K562 (cell line): Measurements from ENCODE around the gene ZNF620. TPM values are rescaled to one million over a fixed set of nuclear protein-coding genes. Genes with fewer than 3 reads are reported as not detected.

Experiments
- ATAC-seq: fragments of 200-7000 bp; cut with Tn5 transposase; 3 replicates; pipeline ENCODE4 v1.9.1; 2020; ENCODE audit warnings: moderate library complexity
- BruUV-seq: library from RNA; stranded (reverse); fragments of 400-500 nt; replicated peaks from 2 replicates; lab custom pipeline; 2021; lab: Mats Ljungman, UMichigan
- CTCF ChIA-PET: fragments of 300-600 bp; formaldehyde crosslinking; extraction: SDS; loops from one replicate; lab custom pipeline; 2021; ENCODE audit warnings: low intra/inter-chr PET ratio; lab: Yijun Ruan, JAX
- POLR2A ChIA-PET: fragments of 300-600, 350-650 bp; sonication (Branson Sonifier 250); formaldehyde crosslinking; extraction: SDS; loops from one replicate; lab custom pipeline; 2021; ENCODE audit warnings: antibody characterized with exemption, inconsistent platforms; lab: Yijun Ruan, JAX
- DNase-seq, 4 experiments: peaks; one replicate each; pipeline versions ENCODE4 v3.0.0 to v3.0.0-alpha.2; 2011 to 2018; ENCODE audit warnings: low spot score in 3 of 4, mixed read lengths in 3 of 4; ENCODE audit errors: extremely low read depth in 1 of 4
- FAIRE-seq: peaks from 2 replicates; lab custom pipeline; 2011; peaks lifted over from hg19 to GRCh38; lab: Jason Lieb, UNC
- H2AFZ ChIP-seq: 2 replicates; pipeline ENCODE4 v1.6.0; 2011; ENCODE audit warnings: low read depth, low read length, control low read depth, inconsistent platforms
- H3K27ac ChIP-seq: fragments of 200-600 bp; 3 replicates; pipeline ENCODE4 v1.8.0; 2011; ENCODE audit warnings: low read depth, mild to moderate bottlenecking, control low read depth, inconsistent platforms, low read length, moderate library complexity, mixed read lengths; ENCODE audit errors: extremely low read depth
- H3K27me3 ChIP-seq, 2 experiments: fragments of 300-600 bp in 1 of 2; 2 replicates in 1 of 2; 3 replicates in 1 of 2; pipeline versions ENCODE4 v1.6.0 to v1.8.0; 2011; ENCODE audit warnings: inconsistent platforms in 2 of 2, low read length in 2 of 2, mild to moderate bottlenecking in 1 of 2, mixed read lengths in 1 of 2, moderate library complexity in 1 of 2; ENCODE audit not compliant: control insufficient read depth in 2 of 2, insufficient read depth in 2 of 2
- H3K36me3 ChIP-seq: fragments of 300-600 bp; 3 replicates; pipeline ENCODE4 v1.8.0; 2011; ENCODE audit warnings: mild to moderate bottlenecking, low read length, inconsistent platforms; ENCODE audit not compliant: control insufficient read depth, insufficient read depth
- H3K4me1 ChIP-seq, 2 experiments: fragments of 200-600 bp in 1 of 2; replicated peaks in 1 of 2; 2 replicates in 1 of 2; 3 replicates in 1 of 2; pipeline versions ENCODE4 v1.5.1 to v1.8.0; 2011; ENCODE audit warnings: inconsistent platforms in 2 of 2, low read length in 2 of 2, mild to moderate bottlenecking in 1 of 2, mixed read lengths in 1 of 2, moderate library complexity in 1 of 2; ENCODE audit not compliant: control insufficient read depth in 2 of 2, insufficient read depth in 2 of 2
- H3K4me2 ChIP-seq: 2 replicates; pipeline ENCODE4 v1.6.1; 2011; ENCODE audit warnings: low read length, control low read depth, inconsistent platforms, mixed read lengths; ENCODE audit not compliant: insufficient read depth
- H3K4me3 ChIP-seq: fragments of 200-600 bp; sonication (generic), shearing (Covaris generic); 2 replicates; pipeline ENCODE4 v1.5.1; 2016; ENCODE audit warnings: control low read depth, inconsistent platforms
- H3K79me2 ChIP-seq: fragments of 200-600 bp; 3 replicates; pipeline ENCODE4 v1.8.0; 2011; ENCODE audit warnings: low read length, inconsistent platforms; ENCODE audit not compliant: control insufficient read depth, insufficient read depth
- H3K9ac ChIP-seq, 2 experiments: 2 replicates each; pipeline versions ENCODE4 v1.6.0 to v1.6.1; 2011; ENCODE audit warnings: low read depth in 2 of 2, low read length in 2 of 2, control low read depth in 1 of 2, inconsistent platforms in 1 of 2, mild to moderate bottlenecking in 1 of 2, mixed read lengths in 1 of 2; ENCODE audit not compliant: insufficient read depth in 1 of 2
- H3K9me1 ChIP-seq: one replicate; pipeline ENCODE4 v1.6.0; 2011; ENCODE audit warnings: inconsistent platforms, mild to moderate bottlenecking, low read length, moderate library complexity; ENCODE audit not compliant: control insufficient read depth, insufficient read depth
- H3K9me3 ChIP-seq: replicated peaks from 2 replicates; pipeline ENCODE4 v1.5.1; 2011; ENCODE audit warnings: low read depth, low read length, inconsistent platforms; ENCODE audit not compliant: control insufficient read depth, insufficient read depth
- H4K20me1 ChIP-seq: replicated peaks from 2 replicates; pipeline ENCODE4 v1.6.1; 2011; ENCODE audit warnings: low read length, inconsistent platforms, mixed read lengths; ENCODE audit not compliant: control insufficient read depth, insufficient read depth
- BRD4 ChIP-seq: fragments of 200-600 bp; sonication (generic); IDR thresholded peaks from 2 replicates; pipeline ENCODE4 v1.6.1; 2017; ENCODE audit warnings: inconsistent platforms
- CBFA2T2 ChIP-seq: fragments of 450-650 bp; conservative IDR thresholded peaks from 2 replicates; pipeline ENCODE4 v1.6.1; 2017; ENCODE audit warnings: mild to moderate bottlenecking
- LARP7 ChIP-seq: fragments of 450-650 bp; IDR thresholded peaks from 2 replicates; pipeline ENCODE4 v1.6.1; 2016
- YBX1 ChIP-seq: fragments of 450-650 bp; IDR thresholded peaks from 2 replicates; pipeline ENCODE4 v1.7.1; 2016; ENCODE audit warnings: mild to moderate bottlenecking
- ZNF121 ChIP-seq: sonication (generic); formaldehyde crosslinking; conservative IDR thresholded peaks from 2 replicates; pipeline ENCODE4 v1.8.0; 2022; ENCODE audit warnings: missing genetic modification reagents
- ZNF282 ChIP-seq: sonication (generic); formaldehyde crosslinking; IDR thresholded peaks from 2 replicates; pipeline ENCODE4 v1.8.1; 2023; ENCODE audit warnings: missing genetic modification reagents
- WGBS: fragments of 100-300 bp; shearing (Covaris generic); methylation state at CpG from one replicate; pipeline ENCODE4 v1.1.6; 2016; ENCODE audit warnings: low coverage, mixed read lengths; ENCODE audit not compliant: insufficient coverage; ENCODE audit errors: missing lambda C conversion rate; 5-methylcytosine and 5-hydroxymethylcytosine counted together
- in situ Hi-C: fragments of 300-500 bp; cut with MboI; formaldehyde crosslinking; loops from 4 replicates; pipeline ENCODE4 v1.15.0; 2018; ENCODE audit warnings: inconsistent platforms, mixed read lengths
- intact Hi-C: fragments of 100-400 bp; cut with micrococcal nuclease; formaldehyde crosslinking; loops from 2 replicates; pipeline ENCODE4 v1.14.2; 2022
- polyA plus RNA-seq, 8 experiments: library from polyadenylated mRNA; depleted of rRNA in 4 of 8; stranded (reverse) in 5 of 8; unstranded in 3 of 8; fragments of >200 nt; fragmentation: Nextera tagmentation in 2 of 8; fragmentation: Illumina TruSeq in 1 of 8; extraction: Ambion mirVana in 2 of 8; extraction: Trizol in 1 of 8; gene quantifications; 2 replicates each; pipeline versions ENCODE4 v1.2.1 to v1.2.3, GENCODE V29; 2011 to 2014; ENCODE audit warnings: inconsistent platforms in 1 of 8, missing spikeins in 1 of 8
- total RNA-seq, 7 experiments: library from RNA; depleted of rRNA in 6 of 7; stranded (reverse); fragments of >200 nt in 6 of 7; fragmentation: Illumina TruSeq in 2 of 7; extraction: Trizol in 2 of 7; gene quantifications; 2 replicates each; pipeline versions ENCODE4 v1.2.1 to v1.2.3, GENCODE V29; 2011 to 2021; ENCODE audit warnings: low replicate concordance in 1 of 7
- TF ChIP-seq, protein P1 (sequence below): fragments of 450-650 bp; formaldehyde crosslinking; IDR thresholded peaks from 2 replicates; pipeline ENCODE4 v1.4.0; 2020; ENCODE audit warnings: mild to moderate bottlenecking, mixed read lengths

Gene ZNF620
- total and polyA plus RNA-seq, 9 of the 15 experiments (the other 6 are each of a cell fraction or from before 2014, with no cell fraction given), result 1.2 to 5.5 (median 3.3) TPM

GRCh38 chr3:40490916-40491315 lies 14.9 kb upstream of the ZNF620 start (continued):
- TF ChIP-seq CBFA2T2, result no peak
- TF ChIP-seq ZNF121, result no peak
- no peak for TF ChIP-seq YBX1
- no peak for TF ChIP-seq ZNF282 (CRISPR knock-in tag)

GRCh38 chr3:40494698-40495097 lies 11.1 kb upstream of the ZNF620 start:
- CTCF ChIA-PET, result interaction anchor here (0.6 kb wide), 1 partner anchor 601 kb away, joined by 3 read pairs; no protein-coding TSS in a partner anchor
- no peak for DNase-seq
- in situ Hi-C loops, result no loop called here
- intact Hi-C loops, result no loop called here
- POLR2A ChIA-PET, result interaction anchor here (0.6 to 2.9 kb wide), 8 partner anchors 11 to 48 kb away, joined by 3 to 19 read pairs (median 6); partner anchors contain the start of genes ZNF619, ZNF620 and ZNF621
- no peak for ATAC-seq
- no peak overlapping the region for H3K27ac ChIP-seq
- H4K20me1 ChIP-seq, result no peaks in the 10 kb centered on the region
- no peaks in the 10 kb centered on the region for H3K36me3 ChIP-seq
- no peak overlapping the region for H3K4me2 ChIP-seq
- H3K79me2 ChIP-seq, result no peaks in the 10 kb centered on the region
- 0% methylated on average over 2 of the region's 2 CpGs for WGBS
- FAIRE-seq, result peak; percentile 51
- H3K9me1 ChIP-seq, result no peaks in the 10 kb centered on the region
- no peaks in the 10 kb centered on the region for H3K4me1 ChIP-seq
- 0 out of 5 replicates have a peak, but pooled peaks cover 0 to 3% of the 10 kb centered on the region in 2 experiments for H3K27me3 ChIP-seq
- H3K9ac ChIP-seq, result no peak overlapping the region
- BruUV-seq, result no TSS peak
- H3K9me3 ChIP-seq, result no peaks in the 10 kb centered on the region
- H2AFZ ChIP-seq, result no peak overlapping the region
- no peak overlapping the region for H3K4me3 ChIP-seq
- TF ChIP-seq, protein P1, sequence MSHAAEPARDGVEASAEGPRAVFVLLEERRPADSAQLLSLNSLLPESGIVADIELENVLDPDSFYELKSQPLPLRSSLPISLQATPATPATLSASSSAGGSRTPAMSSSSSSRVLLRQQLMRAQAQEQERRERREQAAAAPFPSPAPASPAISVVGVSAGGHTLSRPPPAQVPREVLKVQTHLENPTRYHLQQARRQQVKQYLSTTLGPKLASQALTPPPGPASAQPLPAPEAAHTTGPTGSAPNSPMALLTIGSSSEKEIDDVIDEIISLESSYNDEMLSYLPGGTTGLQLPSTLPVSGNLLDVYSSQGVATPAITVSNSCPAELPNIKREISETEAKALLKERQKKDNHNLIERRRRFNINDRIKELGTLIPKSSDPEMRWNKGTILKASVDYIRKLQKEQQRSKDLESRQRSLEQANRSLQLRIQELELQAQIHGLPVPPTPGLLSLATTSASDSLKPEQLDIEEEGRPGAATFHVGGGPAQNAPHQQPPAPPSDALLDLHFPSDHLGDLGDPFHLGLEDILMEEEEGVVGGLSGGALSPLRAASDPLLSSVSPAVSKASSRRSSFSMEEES, result peak; percentile 26
- TF ChIP-seq LARP7, result no peak
- TF ChIP-seq BRD4, result no peak
- TF ChIP-seq, all 486 proteins: peak for 1
